Keratinocyte (primary cell): ENCODE data around the gene NCOA6.
"Not testable (repeated sequence)": the region's sequence is repeated elsewhere in the genome, so short reads cannot be mapped to it uniquely, and the experiment has no call there.

Experiments used
- CTCF ChIP-seq, 3 experiments: IDR thresholded peaks in 1 of 3; conservative IDR thresholded peaks in 1 of 3; optimal IDR thresholded peaks in 1 of 3; 2 replicates in 2 of 3; 3 replicates in 1 of 3; pipeline versions ENCODE3 to v1.5.1; 2011; ENCODE audit warnings: low read length in 3 of 3, mild to moderate bottlenecking in 3 of 3, moderate library complexity in 2 of 3, control low read depth in 1 of 3, inconsistent platforms in 1 of 3; ENCODE audit not compliant: insufficient read depth in 2 of 3; ENCODE audit errors: extremely low read depth in 1 of 3
- EZH2 ChIP-seq: IDR thresholded peaks from one replicate; pipeline ENCODE4 v1.6.1; 2012; ENCODE audit warnings: inconsistent platforms, mild to moderate bottlenecking, low read length, moderate library complexity

DNA sequence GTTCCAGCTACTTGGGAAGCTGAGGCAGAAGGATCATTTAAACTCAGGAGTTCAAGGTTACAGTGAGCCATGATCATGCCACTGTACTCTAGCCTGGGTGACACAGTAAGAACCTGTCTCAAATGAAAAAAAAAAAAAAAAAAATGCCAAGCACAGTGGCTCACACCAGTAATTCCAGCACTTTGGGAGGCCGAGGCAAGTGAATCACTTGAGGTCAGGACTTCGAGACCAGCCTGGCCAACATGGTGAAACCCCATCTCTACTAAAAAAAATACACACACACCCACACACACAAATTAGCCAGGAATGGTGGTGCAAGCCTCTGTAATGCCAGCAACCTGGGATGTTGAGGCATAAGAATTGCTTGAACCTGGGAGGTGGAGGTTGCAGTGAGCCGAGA lies 102.9 kb downstream of the NCOA6 start:
- TF ChIP-seq CTCF (optimal IDR thresholded peaks at IDR 0.05 in 1 of 3, IDR thresholded peaks at IDR 0.05 in 1 of 3, conservative IDR thresholded peaks at IDR 0.05 in 1 of 3; ENCODE audit: extremely low read depth in 1 of 3, insufficient read depth in 2 of 3, low read length in 3 of 3); EZH2: not testable (repeated sequence)
